HuH-7.5 (cell line): ENCODE measurements around the gene TMEM150C.
A peak's percentile ranks its signal among the peaks of the same experiment; 100 is the strongest.

Source experiments
- DNase-seq: peaks from one replicate; pipeline ENCODE4 v3.0.0; 2011; ENCODE audit warnings: low spot score

TMEM150C gene

GRCh38 chr4:82561786-82562563 lies at the start of gene TMEM150C:
TMEM150C (minus strand) TSS chr4:82561988; CDS start chr4:82504657, 57,331 bp downstream.
- peak; percentile 35 for DNase-seq

GRCh38 chr4:82611527-82611926 lies 49.7 kb upstream of the TMEM150C start:
- no peak for DNase-seq

GRCh38 chr4:82610041-82610440 lies 48.3 kb upstream of the TMEM150C start:
- DNase-seq: no peak

GRCh38 chr4:82606622-82607021 lies 44.8 kb upstream of the TMEM150C start:
- no peak for DNase-seq

GRCh38 chr4:82604522-82604921 lies 42.7 kb upstream of the TMEM150C start:
- no peak for DNase-seq

GRCh38 chr4:82601242-82602015 lies 39.6 kb upstream of the TMEM150C start:
- no peak for DNase-seq

GRCh38 chr4:82599336-82599735 lies 37.5 kb upstream of the TMEM150C start:
- DNase-seq: peak; percentile 32

GRCh38 chr4:82594456-82594855 lies 32.7 kb upstream of the TMEM150C start:
- no peak for DNase-seq

GRCh38 chr4:82593411-82593810 lies 31.6 kb upstream of the TMEM150C start:
- DNase-seq: no peak

- no peak for DNase-seq
Measured at GRCh38 chr4:82592639-82593038, 30.9 kb upstream of the TMEM150C start.

- DNase-seq: no peak
Measured at GRCh38 chr4:82591592-82591991, 29.8 kb upstream of the TMEM150C start.

- DNase-seq: no peak
Measured at GRCh38 chr4:82589756-82590155, 28.0 kb upstream of the TMEM150C start.

GRCh38 chr4:82588771-82589270 lies 27.0 kb upstream of the TMEM150C start:
- no peak for DNase-seq

GRCh38 chr4:82587826-82588540 lies 26.2 kb upstream of the TMEM150C start:
- DNase-seq: no peak

GRCh38 chr4:82585690-82586435 lies 24.1 kb upstream of the TMEM150C start:
- DNase-seq: no peak

GRCh38 chr4:82584931-82585330 lies 23.1 kb upstream of the TMEM150C start:
- no peak for DNase-seq

- no peak for DNase-seq
Measured at GRCh38 chr4:82583897-82584587, 22.3 kb upstream of the TMEM150C start.

- no peak for DNase-seq
Measured at GRCh38 chr4:82579932-82580331, 18.1 kb upstream of the TMEM150C start.

GRCh38 chr4:82578935-82579334 lies 17.1 kb upstream of the TMEM150C start:
- DNase-seq: peak; percentile 9

- DNase-seq: no peak
Measured at GRCh38 chr4:82577451-82577850, 15.7 kb upstream of the TMEM150C start.

- no peak for DNase-seq
Measured at GRCh38 chr4:82569727-82570126, 7.9 kb upstream of the TMEM150C start.
